Stomach (tissue), 9 donors: ENCODE results near the gene NEK10. TPM values are rescaled to one million over a fixed set of nuclear protein-coding genes. Genes with fewer than 3 reads are reported as not detected.

Source experiments
- DNase-seq, 2 donors: peaks; one replicate each; pipeline versions ENCODE4 v3.0.0 to v3.0.0-alpha.2; 2013 to 2019
- H3K27ac ChIP-seq, 5 donors: fragments of 200-600 bp in 4 of 5; sonication (generic) in 4 of 5; one replicate each; pipeline ENCODE4 v1.5.1; 2013 to 2019; ENCODE audit warnings: mild to moderate bottlenecking in 1 of 5, moderate library complexity in 1 of 5
- H3K27me3 ChIP-seq, 3 donors: fragments of 200-600 bp; sonication (generic); one replicate each; pipeline ENCODE4 v1.5.1; 2017 to 2019; ENCODE audit warnings: mixed run types in 1 of 3
- H3K36me3 ChIP-seq, 4 donors: fragments of 200-600 bp; sonication (generic); 1 replicate in 3 of 4; 2 replicates in 1 of 4; pipeline ENCODE4 v1.5.1; 2016 to 2019
- H3K4me1 ChIP-seq, 4 donors: fragments of 200-600 bp; sonication (generic); one replicate each; pipeline ENCODE4 v1.5.1; 2016 to 2019
- H3K4me3 ChIP-seq, 4 donors: fragments of 200-600 bp; sonication (generic) in 3 of 4; one replicate each; pipeline ENCODE4 v1.5.1; 2016 to 2019; ENCODE audit warnings: mild to moderate bottlenecking in 1 of 4
- H3K9me3 ChIP-seq, 4 donors: fragments of 200-600 bp; sonication (generic); one replicate each; pipeline ENCODE4 v1.5.1; 2016 to 2019
- CTCF ChIP-seq, 7 experiments: fragments of 450-650 bp in 4 of 7; fragments of 200-600 bp in 3 of 7; sonication (generic) in 3 of 7; IDR thresholded peaks; one replicate each; pipeline ENCODE4 v1.5.1; 2016 to 2019; ENCODE audit warnings: antibody characterized with exemption in 7 of 7, control low read depth in 2 of 7, mild to moderate bottlenecking in 1 of 7
- EP300 ChIP-seq: sonication (generic); formaldehyde crosslinking; IDR thresholded peaks from one replicate; pipeline ENCODE4 v1.6.1; 2017; ENCODE audit warnings: antibody characterized with exemption
- POLR2A ChIP-seq, 4 donors: fragments of 450-650 bp; IDR thresholded peaks; one replicate each; pipeline ENCODE4 v1.6.1; 2016; ENCODE audit warnings: antibody characterized with exemption in 4 of 4, control low read depth in 2 of 4, mild to moderate bottlenecking in 1 of 4, moderate library complexity in 1 of 4
- POLR2AphosphoS5 ChIP-seq, 3 donors: sonication (generic); formaldehyde crosslinking; IDR thresholded peaks; one replicate each; pipeline ENCODE4 v1.6.1; 2016; ENCODE audit warnings: antibody characterized with exemption in 3 of 3
- WGBS, 5 donors: extraction: QIAGEN DNeasy Blood & Tissue Kit in 3 of 5; methylation state at CpG; one replicate each; pipeline versions ENCODE4 v1.1.5 to v1.1.7; 2013 to 2018; 5-methylcytosine and 5-hydroxymethylcytosine counted together
- intact Hi-C: fragments of 100-400 bp; cut with DNase I; formaldehyde crosslinking; loops from one replicate; pipeline ENCODE4 v1.15.1; 2023; ENCODE audit warnings: low total_unique reads
- polyA plus RNA-seq, 3 donors: library from polyadenylated mRNA; stranded (reverse); fragments of 200-250 nt; gene quantifications; one replicate each; pipeline ENCODE4 v1.2.3, GENCODE V29; 2013
- total RNA-seq, 5 donors: library from RNA; depleted of rRNA; stranded (reverse); fragments of >200 nt; gene quantifications; one replicate each; pipeline versions ENCODE4 v1.1.0 to v1.2.3, GENCODE V29; 2014 to 2016
- donor health status: healthy with polysubstance abuse.
- donor health status: Bipolar disorder and iron deficiency.
- donor health status: healthy.

The NEK10 gene
- total and polyA plus RNA-seq, 8 donors, result 0.61 to 14.3 (median 1.2) TPM; not detected in 3

GRCh38 chr3:27089645-27090044, 279.5 kb downstream of the NEK10 start:
- Histone ChIP-seq H3K27ac (no peak overlapping the region), H3K4me3 (no peak overlapping the region), H3K27me3 (no peaks in the 10 kb centered on the region), H3K36me3 (no peaks in the 10 kb centered on the region), H3K4me1 (peaks cover 0 to 21% (median 4%) of the 10 kb centered on the region in 4 donors), H3K9me3 (no peaks in the 10 kb centered on the region)
- intact Hi-C loops, result no loop called here
- no peak for TF ChIP-seq POLR2A (IDR thresholded peaks at IDR 0.05)
- TF ChIP-seq POLR2AphosphoS5 (IDR thresholded peaks at IDR 0.05), result no peak
- TF ChIP-seq EP300, result no peak
- TF ChIP-seq CTCF (IDR thresholded peaks at IDR 0.05), result no peak
- DNase-seq, result no peak
- WGBS, 5 donors, result 30 to 64% (median 38%) methylated on average over 1 of the region's 1 CpG

DNA sequence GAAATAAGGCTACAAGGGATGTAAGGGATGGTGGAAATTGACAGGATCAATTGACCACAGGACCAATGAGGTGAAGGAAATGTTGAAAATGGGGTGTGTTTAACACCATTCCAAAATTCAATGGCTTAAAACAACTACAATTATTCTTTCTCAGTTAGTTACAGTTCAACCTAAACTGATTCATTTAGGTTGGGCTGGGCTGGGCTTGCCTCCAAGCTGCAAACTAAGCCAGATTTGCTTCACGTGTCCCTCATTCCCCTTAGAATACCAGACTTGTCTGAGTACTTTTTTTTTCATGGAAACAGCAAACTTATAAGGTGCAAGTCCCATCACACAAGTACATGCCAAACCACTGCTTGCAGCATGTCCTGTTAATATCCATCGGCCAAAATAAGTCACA, 280.1 kb downstream of the NEK10 start:
- no peak overlapping the region for H3K4me3 ChIP-seq
- TF ChIP-seq POLR2AphosphoS5 (IDR thresholded peaks at IDR 0.05) (no peak), CTCF (IDR thresholded peaks at IDR 0.05) (no peak), EP300 (no peak), POLR2A (IDR thresholded peaks at IDR 0.05) (no peak)
- no peaks in the 10 kb centered on the region for H3K27me3 ChIP-seq
- DNase-seq, result peak in 1 of 2 donors; percentile 50
- intact Hi-C loops, result no loop called here
- H3K9me3 ChIP-seq, result no peaks in the 10 kb centered on the region
- 41 to 50% (median 45%) methylated on average over 2 of the region's 2 CpGs for WGBS, 5 donors
- H3K36me3 ChIP-seq, result no peaks in the 10 kb centered on the region
- H3K27ac ChIP-seq, result no peak overlapping the region
- H3K4me1 ChIP-seq, result peaks cover 0 to 16% (median 4%) of the 10 kb centered on the region in 4 donors

DNA sequence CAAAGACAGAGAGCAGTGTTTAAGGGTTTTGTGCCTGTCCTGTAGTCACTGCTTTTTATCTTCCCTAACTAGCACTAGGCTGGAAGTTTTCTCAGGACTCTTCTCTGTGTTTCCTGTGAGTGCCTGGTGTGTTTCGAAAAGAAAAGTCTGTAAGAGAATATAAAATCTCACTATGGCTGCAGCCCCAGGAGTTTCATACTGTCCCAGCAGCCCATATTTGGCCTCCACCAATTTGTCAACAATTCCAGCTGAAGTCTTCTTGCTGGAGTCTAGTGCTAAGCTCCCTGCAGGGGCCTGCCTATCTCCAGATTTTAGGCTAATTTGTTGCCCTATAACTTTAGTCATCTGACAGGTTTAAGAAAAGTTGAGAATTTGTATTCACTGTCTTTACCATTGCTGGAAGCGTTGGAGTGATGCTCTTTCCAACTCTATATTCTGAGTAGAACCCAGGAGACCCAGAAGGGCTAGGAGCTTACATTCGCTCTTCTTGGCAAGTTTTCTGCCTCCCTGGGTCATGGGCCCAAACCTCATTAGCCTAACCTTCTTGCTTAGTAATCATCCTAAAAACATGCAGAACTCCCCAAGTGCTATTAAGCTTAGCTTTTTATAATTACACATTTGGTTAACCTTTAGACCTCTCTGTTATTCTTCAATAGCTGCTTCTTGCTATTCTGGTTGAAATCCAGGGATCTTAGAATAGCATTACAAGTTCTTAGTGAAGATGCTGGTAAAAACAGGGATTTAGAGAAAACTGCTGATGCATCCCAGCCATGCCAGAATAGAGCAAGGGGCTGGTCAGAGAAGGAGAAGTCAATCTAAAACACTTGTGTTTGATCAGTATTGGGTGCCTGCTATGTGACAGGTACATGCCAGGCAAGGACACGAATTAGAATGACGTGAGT, 283.1 kb downstream of the NEK10 start:
- peak in 1 of 2 donors; percentile 76 for DNase-seq
- no peak overlapping the region for H3K4me3 ChIP-seq
- H3K9me3 ChIP-seq, result no peaks in the 10 kb centered on the region
- 62 to 71% (median 65%) methylated on average over 5 of the region's 5 CpGs for WGBS, 5 donors
- peaks cover 0 to 19% (median 8%) of the 10 kb centered on the region in 4 donors for H3K4me1 ChIP-seq
- peak overlapping the region in 1 of 5 donors; percentile 55 for H3K27ac ChIP-seq
- TF ChIP-seq CTCF (IDR thresholded peaks at IDR 0.05) (no peak), POLR2AphosphoS5 (IDR thresholded peaks at IDR 0.05) (no peak), POLR2A (IDR thresholded peaks at IDR 0.05) (no peak), EP300 (no peak)
- intact Hi-C loops, result no loop called here
- H3K36me3 ChIP-seq, result no peaks in the 10 kb centered on the region
- no peaks in the 10 kb centered on the region for H3K27me3 ChIP-seq

DNA sequence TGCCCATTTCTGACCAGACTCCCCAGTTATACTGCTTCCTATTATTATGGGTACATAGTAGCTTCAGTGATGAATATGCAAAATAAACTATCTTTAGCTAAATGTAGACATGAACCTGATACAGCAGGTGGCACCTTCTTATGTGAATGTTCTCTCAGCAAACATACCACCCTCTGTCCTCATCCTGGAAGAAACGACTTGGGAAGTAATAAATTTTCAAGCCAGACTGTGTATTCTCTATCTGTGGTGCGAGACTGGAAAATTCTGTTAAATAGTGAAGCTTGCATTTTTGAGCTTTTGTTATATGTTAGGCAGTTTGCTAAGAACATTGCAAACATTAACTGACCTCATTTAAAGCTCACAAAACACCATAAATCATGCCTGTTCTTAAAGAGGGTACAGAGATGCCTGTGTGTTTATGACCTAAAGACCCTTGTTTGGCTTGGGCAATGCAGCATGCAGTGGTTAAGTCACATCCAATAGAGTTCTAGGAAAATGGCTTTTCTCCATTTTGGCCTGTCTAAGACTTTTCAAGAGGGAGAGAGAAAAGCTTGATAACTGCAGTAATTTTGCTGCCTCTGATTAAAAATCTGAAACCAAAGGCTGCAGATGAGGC, 287.1 kb downstream of the NEK10 start:
- Histone ChIP-seq H3K27ac (no peak overlapping the region), H3K36me3 (no peaks in the 10 kb centered on the region), H3K4me1 (peaks cover 0 to 19% (median 6%) of the 10 kb centered on the region in 4 donors), H3K4me3 (no peak overlapping the region), H3K9me3 (no peaks in the 10 kb centered on the region), H3K27me3 (no peaks in the 10 kb centered on the region)
- intact Hi-C loops, result no loop called here
- peak in 1 of 2 donors; percentile 35 for DNase-seq
- TF ChIP-seq EP300, result no peak
- no peak for TF ChIP-seq CTCF (IDR thresholded peaks at IDR 0.05)
- no peak for TF ChIP-seq POLR2AphosphoS5 (IDR thresholded peaks at IDR 0.05)
- no peak for TF ChIP-seq POLR2A (IDR thresholded peaks at IDR 0.05)
- 37 to 45% (median 42%) methylated on average over 2 of the region's 2 CpGs for WGBS, 5 donors
